Activated CD8-positive, alpha-beta memory T cell treated with anti-CD3 and anti-CD28 coated beads for 48 hours (primary cell): ENCODE measurements around the gene SLC9A6.
A peak's percentile ranks its signal among the peaks of the same experiment; 100 is the strongest.

ENCODE experiments used
- DNase-seq, 3 experiments: peaks; one replicate each; pipeline ENCODE4 v3.0.0-alpha.2; 2020; ENCODE audit warnings: low read depth in 2 of 3, low spot score in 2 of 3

The SLC9A6 gene

DNA sequence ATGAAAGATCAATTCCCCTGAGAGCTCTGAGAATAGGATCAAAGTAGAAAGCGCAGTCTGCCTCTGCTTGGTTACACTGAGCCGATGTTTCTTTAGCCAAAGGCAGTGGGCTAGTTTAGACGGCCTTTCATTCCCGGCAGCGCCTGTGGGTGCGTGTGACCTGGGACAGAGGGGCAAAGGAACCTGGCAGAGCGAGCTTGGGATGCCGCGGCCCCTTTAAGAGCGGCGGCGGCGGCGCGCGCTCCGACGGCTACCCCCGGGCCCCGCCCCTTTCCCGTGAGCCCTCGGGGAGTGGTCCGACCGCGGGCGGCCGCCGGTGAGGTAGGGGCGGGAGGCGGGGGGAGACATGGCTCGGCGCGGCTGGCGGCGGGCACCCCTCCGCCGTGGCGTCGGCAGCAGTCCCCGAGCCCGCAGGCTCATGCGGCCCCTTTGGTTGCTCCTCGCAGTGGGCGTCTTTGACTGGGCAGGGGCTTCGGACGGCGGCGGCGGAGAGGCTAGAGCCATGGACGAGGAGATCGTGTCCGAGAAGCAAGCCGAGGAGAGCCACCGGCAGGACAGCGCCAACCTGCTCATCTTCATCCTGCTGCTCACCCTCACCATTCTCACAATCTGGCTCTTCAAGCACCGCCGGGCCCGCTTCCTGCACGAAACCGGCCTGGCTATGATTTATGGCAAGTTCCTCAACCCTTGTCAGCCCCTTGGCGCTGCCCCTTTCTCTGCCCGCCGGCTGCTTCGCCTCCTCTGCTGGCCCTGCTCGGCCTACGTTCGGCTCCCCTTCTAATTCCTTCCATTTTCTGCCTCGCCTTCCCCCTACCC lies at the start of gene SLC9A6:
Gene SLC9A6 (plus strand): TSS at position 279 of the 816 bp plus-strand sequence. CDS start 224 bp downstream, at position 503.
- DNase-seq, result peak; percentile 12 to 44 (median 23)

DNA sequence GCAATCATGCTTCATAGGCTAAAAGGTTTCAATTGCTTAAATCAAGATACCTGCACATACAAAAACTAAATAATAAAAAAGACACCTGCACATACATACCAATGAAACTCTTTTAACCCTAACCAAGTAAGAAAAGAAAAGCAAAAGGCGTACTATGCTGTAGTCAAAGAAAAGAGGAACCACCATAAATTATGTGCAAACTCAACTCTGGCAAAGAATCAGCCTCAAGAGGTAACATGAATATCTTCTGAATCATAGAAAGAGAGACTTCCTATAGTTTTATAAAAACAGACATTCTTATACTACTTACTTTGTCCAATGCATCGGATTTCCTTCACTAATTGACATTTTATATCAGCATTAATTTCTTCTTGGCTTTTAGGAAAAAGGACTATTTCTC lies 40.7 kb upstream of the SLC9A6 start:
- DNase-seq, result no peak

DNA sequence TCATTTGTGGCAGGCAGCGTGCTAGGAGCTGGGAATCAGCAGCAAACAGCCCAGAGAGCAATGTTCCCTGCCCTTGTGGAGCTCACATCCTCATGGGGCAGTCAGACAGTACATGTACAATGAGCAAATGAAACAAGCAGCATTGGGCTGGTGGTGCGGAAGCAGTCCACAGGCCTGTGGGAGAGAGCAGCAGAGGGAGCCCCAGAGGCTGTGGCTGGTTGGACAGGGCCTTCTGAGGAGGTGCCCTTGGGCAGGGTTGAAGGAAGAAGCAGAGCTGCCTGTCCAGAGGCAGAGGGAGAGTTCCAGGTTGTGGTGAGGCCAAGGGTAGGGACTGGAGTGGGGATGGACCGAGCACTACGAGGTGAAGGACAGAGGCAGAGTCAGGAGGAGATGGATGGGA lies 33.9 kb upstream of the SLC9A6 start:
- no peak for DNase-seq

DNA sequence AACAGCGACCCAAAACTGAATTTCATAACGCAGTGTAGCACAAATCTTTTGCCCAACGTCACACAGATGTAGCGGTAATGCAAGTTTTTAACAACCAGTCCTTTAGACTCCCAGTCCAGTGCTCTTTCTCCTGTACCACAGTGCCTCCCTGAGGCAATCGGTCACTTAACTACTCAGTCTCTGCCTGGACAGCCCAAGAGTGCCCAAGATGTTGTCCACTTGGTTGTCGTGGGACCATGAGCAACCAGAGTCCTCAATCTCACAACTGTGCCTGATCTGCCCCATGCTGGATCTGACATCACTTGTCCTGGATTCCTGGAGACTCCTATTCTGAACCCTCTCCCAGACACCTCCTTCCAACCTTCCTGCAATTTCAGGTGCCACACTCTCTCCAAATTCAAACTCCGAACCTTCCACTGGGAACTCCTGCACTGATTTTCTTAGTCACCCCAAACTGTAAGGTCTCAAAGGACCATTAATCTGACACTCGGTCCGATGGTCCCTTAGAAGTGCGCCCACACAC lies 12.1 kb upstream of the SLC9A6 start:
- DNase-seq, result no peak

DNA sequence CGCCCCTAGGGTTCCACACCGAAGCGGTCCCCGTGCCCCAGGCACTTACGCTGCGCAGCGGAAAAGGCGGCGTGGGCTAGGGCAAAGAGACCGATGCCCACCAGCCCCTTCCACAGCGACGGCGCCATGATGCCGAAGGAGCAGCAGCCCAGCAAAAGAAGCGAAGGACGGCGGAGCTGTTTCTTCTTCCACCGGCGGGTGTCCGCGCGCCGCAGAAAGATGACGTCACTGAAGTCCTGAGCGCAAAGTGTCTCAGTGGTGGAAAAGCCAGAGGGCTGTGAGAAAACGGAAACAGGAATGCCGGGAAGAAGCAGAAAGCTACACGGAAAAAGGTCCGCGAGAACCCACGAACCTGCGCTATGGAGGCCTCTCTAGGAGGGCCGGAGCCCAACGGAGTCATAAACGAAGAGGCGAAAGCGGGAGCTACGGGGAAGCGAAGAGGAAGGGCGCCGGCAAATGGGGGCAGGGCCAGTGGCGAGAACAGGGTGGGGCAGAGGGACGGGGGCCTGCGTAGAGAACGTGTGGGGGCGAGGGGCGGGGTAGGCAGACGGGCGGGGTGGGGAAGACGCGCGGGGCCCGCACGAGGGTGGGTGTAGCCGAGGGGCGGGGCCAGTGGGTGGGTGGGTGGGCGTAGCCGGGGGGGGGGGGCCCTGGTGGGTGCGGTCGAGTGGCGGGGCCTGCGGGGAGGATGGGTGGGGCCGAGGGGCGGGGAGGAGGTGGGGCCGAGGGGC lies 11.5 kb upstream of the SLC9A6 start, which contains the start of gene MMGT1:
Gene MMGT1 (minus strand): TSS at position 441 of the 731 bp plus-strand sequence. CDS start 313 bp downstream, at position 128.
- peak; percentile 34 to 57 (median 47) for DNase-seq

DNA sequence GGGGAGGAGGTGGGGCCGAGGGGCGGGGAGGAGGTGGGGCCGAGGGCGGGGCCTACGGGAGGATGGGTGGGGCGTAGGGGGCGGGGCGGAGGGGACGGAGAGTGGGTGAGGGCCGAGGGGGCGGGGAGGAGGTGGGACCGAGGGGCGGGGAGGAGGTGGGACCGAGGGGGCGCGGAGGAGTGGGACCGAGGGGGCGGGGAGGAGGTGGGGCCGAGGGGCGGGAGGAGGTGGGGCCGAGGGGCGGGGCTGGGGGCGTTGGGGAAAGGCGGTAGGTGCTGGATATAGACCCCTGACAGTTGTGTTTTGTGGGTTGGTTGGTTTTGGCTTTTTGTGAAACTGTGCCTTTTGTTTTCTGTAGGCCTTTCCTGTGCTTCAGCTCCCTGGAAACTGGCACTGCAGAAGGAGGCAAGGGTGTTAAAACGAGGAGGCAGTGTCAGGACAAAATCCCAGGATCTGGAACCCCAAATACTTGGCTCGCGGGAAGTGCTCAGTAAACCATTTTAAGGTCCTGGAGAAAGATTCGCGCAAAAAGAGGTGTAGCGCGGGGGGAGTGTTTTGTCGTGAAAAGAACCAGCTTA lies 10.9 kb upstream of the SLC9A6 start:
- peak in 2 of 3 experiments; percentile 22 to 28 for DNase-seq

DNA sequence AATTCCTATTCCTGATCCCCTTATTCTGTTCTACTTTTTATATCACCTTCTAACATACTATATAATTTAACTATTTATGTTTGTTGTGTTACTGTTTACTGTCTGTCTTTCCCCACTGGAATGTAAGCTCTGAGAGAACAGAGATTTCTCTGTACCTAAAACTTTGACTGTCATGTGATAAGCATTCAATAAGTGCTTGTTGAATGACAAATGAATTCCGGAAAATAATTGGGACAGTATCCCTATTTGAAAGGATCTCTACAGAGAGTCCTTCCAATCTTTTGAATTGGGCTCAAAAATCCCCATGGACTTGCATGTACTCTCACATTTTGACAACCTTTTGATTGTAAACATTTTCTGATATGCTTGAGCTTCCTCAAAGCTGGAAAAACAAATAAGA lies 9.8 kb upstream of the SLC9A6 start:
- no peak for DNase-seq

DNA sequence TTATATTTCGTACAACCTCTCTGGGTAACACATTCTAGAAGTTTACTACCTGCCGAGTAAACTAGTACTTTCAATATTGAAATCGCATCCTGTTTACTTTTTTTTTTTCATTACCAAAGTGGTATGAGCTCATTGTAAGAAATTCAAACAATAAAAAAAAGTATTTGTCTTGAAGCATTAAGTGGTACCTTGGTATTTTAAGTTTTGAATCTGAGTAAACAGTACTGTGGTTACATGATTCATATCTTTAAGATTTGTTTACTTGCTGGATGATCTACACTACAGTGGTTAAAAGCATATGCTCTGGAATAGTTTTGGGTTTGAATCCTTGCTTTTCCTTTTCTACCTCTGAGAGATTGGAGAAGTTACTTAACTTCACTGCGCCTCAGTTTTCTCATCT lies 7.6 kb upstream of the SLC9A6 start:
- no peak for DNase-seq

DNA sequence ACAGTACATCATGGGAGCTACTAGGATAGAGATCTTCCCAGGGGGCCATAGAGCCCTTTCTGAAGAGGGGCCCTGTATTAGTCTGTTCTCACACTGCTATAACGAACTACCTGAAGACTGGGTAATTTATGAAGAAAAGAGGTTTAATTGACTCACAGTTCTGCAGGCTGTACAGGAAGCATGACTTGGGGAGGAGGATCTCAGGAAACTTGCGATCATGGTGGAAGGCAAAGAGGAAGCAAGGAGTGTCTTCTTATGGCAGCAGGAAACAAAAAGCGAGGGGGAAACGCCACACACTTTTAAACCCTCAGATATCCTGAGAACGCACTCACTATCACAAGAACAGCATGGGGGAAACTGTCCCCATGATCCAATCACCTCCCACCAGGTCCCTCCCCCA lies 4.2 kb upstream of the SLC9A6 start:
- DNase-seq, result no peak

DNA sequence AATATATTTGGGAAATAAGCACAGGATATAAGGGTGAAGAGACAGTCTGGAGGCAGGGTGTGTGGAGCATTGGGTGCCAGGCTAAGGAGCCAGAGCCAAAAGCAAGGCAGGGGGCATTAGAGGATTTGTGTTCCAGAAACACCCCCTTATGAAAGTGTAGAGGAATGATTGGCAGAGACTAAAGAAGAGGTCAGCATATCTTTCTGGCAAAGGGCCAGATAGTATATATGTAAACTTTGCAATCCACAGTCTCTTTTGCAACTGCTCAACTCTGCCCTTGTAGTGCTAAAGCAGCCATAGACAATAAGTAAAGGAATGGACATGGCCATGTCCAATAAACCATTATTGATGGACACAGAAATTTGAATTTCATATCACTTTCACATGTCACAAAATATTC lies 3.6 kb upstream of the SLC9A6 start:
- DNase-seq, result no peak

DNA sequence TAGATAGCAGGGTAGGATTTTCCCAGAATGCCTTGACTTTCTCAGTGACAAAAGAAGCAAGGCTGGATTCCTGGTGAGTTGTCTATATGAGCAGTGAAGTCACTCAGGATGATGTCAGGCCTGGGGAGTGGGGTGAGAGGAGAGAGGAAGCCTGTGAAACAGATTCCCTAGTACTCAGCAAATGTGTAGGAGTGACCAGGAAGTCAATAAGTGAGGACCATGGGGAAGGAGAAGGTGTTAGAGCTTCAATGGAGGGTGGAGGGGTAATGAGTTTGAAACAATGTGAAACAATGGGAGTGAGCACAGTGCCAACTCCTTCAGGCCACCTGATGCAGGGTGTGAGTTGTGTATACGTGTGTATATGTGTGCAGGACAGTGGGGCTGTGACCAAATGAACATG lies 2.4 kb upstream of the SLC9A6 start:
- no peak for DNase-seq

DNA sequence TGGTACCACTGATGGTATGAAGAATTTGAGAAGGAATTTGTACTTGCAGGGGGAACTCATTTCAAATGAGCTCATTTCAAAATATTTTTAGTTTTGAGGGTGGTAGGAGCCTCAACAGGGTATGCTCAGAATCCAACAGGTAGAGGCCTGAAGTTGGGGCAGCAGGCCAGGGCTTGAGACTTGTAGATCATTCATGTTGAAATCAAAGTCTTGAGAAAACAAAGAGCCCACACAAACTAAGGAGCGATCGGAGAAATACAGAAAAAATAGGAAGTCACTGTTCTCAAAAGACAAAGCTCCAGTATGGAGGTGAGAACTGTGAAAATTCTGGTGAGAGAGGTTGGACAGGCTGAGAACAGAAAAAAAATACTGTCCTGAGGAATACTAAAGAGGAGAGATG lies 979 bp upstream of the SLC9A6 start:
- no peak for DNase-seq

DNA sequence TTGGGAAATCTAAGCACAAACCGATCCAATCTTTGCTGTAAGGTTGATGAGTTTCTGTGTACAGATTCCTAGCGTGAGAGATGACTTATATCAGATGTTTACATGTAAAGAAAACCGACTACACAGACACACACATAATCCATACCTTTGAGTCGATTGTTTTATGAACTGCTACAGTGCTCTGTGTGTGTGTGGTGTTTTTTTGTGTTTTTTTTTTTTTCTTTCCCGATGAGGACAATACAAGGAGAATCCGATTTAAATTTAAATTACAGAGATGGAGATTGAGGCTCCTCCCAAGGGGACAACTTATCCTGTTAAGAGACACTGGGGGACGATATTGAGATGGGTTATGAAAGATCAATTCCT lies 461 bp upstream of the SLC9A6 start:
- no peak for DNase-seq

DNA sequence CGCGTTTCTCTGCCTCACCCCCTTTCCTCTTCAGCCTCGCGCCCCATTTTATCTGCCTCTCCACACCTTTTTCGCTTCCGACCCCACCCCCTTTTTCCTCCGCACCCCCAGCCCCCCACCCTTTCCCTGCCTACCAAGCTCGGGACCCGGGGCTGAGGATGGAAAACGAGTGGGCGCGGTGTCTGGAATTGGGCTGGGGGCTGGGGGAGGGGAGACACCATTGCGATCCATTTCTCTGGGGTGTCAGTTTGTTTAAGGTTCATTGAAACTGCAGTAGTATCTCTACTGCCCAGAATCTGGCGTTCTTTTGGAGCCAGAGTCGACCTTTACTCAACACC lies 707 bp downstream of the SLC9A6 start:
- DNase-seq, result no peak

DNA sequence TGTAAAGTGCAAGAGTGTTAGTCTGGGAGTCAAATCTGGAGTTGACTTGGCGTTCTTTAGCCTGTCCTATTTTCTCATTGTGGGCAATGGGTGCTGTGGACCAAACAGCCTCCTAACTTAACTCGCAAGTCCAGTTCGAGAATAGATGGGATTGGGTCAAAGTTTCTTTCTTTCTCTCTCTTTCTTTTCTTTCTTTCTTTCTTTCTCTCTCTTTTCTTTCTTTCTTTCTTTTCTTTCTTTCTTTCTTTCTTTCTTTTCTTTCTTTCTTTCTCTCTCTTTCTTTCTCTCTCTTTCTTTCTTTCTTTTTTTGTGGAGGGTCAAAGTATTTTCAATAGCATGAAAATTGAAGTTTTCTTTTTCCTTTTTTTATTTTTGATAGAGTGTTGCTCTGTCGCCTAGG lies 3.0 kb downstream of the SLC9A6 start:
- DNase-seq, result no peak

DNA sequence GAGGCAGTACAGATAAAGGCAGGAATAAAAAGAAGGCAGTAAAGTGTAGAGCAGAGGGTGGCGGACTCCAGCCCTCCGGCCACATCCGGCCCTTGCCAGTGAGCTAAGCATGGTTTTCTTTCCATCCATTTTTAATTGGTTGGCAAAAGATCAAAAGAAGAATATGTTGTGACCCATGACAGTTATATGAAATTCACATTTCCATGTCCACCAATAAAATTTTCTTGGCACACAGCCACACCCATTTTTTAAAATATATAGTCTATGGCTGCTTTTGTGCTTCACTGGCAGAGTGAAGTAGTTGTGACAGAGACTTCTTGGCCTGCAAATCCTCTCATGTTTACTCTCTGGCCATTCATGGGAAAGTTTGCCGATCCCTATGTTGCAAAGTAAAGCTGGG lies 29.8 kb downstream of the SLC9A6 start:
- DNase-seq, result no peak

DNA sequence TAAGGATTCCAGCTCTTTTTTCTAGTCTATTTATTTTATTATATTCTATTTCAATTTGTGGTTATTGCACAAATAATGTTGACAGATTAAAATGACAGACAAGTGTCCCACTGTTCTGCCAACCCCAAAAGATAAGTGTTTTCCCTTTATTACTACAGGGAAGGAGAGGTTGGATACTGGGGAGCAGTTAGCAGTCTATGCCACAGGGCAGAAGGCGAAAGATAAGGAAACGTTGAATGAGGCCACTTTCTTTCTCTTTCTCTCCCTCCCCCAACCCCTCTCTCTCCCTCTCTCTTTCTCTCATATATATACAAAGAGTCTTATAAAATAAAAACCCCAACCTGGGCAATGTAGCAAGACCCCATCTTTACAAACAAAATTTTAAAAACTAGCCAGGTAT lies 31.6 kb downstream of the SLC9A6 start:
- DNase-seq, result no peak

DNA sequence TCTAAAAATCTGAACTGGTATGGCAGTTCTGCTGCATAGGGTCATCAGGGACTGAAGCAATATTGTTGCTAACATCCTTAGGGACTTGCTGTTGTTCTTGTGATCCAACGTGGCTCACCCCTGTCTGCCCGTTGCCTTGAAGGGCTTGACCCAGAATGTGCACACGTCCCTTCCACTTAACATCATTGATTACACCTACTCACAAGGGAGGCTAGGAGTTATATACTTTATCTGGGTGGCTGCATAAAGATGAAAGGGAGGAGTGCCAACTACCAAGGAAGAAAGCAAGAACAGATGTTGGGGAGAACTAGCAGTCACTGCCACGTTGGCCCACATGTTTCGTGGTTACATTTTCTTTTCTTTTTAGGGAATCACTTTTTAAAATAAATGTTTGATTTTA lies 34.0 kb downstream of the SLC9A6 start:
- DNase-seq, result no peak

DNA sequence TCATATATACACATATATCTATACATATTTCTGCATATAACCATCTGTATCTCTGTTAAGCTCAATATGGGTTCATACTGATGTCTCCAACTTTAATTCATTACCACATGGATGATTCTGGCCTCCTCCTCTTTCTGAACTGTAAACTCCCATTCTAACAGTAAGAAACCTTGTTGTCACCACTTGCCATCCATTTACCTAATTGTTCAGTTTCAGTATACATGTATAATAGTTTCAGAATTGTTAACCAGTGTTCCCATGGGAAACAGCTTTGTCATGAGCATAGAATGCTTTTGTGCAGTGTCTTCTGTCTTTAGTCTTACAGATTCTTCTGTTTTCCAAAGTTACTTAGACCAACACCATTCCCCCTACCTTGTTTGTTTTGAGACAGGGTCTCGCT lies 35.9 kb downstream of the SLC9A6 start:
- no peak for DNase-seq

DNA sequence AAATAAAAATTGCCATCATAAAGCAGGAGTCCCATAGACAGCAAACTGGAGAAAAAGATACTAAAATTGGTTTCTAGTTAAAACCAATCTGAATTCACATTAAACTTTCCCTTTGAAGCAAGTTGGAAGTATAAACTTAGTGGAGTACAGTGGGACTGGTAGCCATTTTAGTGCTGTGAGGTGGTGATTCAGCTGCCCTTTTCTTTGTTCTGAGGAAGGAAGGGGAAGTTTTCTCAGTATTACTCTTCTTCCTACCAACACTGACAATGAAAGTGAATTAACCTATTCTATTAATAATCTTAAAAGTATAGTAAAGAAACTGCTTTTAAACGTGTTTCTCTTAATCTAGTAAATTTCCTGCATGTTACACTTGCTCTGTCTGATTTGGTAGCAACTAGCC lies 36.7 kb downstream of the SLC9A6 start:
- DNase-seq, result no peak

DNA sequence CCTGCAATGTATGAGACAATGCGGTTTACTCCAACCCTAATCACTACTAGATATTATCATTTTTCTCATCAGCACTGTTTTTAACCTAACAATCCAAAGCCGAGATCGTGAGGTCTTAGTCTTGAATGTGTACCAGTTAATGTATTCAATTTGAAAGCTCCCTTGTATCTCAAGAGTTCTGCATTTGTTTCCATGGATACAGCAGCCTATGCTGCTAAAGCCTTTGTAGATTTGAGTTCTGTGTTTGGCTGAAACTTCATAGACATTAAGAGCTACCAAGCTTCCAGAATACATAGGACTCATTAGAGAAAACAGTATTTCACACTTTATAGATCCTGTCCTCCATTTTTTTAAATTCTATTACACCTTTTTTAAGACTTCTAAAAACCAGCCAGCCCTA lies 39.9 kb downstream of the SLC9A6 start:
- DNase-seq, result no peak

DNA sequence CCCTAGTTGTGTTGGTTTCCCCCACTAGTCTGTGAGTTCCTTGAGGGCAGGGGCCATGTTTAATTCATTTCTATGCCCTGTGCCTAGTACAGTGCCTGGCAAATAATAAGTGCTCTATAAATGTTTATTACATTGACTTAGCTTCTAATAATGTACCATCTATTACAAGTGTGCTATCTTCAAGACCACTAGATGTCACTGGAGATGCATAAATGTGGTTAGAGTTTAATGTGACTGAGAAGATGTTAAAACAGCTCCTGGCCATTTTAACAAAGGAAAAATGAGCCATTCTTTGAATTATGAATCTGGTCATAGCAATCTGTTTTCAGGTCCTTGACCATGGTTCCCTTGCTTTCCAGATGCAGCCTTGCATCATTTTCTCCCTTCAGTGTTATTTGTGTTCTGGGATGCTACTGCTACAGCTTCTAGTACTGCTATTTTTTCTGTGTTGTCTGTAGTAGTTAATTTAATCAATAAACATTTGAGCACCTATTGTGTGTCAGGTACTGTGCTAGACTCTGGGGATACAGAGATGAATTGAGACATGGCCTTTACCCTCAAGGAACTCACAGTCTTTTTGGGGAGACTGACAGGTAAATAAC lies 43.2 kb downstream of the SLC9A6 start:
- DNase-seq, result no peak
